Testis (tissue), 2 donors: ENCODE data around the gene BBC3.

Experiments
- POLR2A ChIP-seq: fragments of 450-650 bp; IDR thresholded peaks from one replicate; pipeline ENCODE4 v1.6.1; 2017; ENCODE audit warnings: antibody characterized with exemption, mild to moderate bottlenecking, moderate library complexity
- TF ChIP-seq, protein P1 (sequence below), 3 experiments: fragments of 450-650 bp in 2 of 3; fragments of 200-600 bp in 1 of 3; sonication (generic) in 1 of 3; IDR thresholded peaks; one replicate each; pipeline ENCODE4 v1.5.1; 2016 to 2019; ENCODE audit warnings: antibody characterized with exemption in 3 of 3, mild to moderate bottlenecking in 2 of 3, moderate library complexity in 1 of 3

DNA sequence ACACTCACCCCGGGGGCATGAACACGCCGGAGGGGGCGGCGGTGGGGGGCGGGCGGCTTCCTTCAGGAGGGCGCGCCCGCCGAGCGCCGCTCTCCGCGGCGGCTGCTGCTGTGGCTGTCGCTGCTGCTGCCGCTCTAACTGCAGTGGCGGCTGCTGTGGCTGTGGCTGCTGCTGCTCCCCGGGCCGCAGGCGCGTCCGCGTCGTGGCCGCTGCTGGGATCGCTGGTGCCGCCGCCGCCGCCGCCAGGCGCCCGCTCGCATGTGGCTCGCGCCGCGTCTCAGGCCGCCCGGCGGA, at the start of gene BBC3:
- TF ChIP-seq, protein P1, sequence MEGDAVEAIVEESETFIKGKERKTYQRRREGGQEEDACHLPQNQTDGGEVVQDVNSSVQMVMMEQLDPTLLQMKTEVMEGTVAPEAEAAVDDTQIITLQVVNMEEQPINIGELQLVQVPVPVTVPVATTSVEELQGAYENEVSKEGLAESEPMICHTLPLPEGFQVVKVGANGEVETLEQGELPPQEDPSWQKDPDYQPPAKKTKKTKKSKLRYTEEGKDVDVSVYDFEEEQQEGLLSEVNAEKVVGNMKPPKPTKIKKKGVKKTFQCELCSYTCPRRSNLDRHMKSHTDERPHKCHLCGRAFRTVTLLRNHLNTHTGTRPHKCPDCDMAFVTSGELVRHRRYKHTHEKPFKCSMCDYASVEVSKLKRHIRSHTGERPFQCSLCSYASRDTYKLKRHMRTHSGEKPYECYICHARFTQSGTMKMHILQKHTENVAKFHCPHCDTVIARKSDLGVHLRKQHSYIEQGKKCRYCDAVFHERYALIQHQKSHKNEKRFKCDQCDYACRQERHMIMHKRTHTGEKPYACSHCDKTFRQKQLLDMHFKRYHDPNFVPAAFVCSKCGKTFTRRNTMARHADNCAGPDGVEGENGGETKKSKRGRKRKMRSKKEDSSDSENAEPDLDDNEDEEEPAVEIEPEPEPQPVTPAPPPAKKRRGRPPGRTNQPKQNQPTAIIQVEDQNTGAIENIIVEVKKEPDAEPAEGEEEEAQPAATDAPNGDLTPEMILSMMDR (IDR thresholded peaks at IDR 0.05): no peak
- TF ChIP-seq POLR2A: no peak
